WTC11 (cell line): ENCODE results near the gene AGAP3. TPM values are rescaled to one million over a fixed set of nuclear protein-coding genes. Genes with fewer than 3 reads are reported as not detected.
A peak's percentile ranks its signal among the peaks of the same experiment; 100 is the strongest.

Source experiments
- ATAC-seq: fragments of 200-7000 bp; cut with Tn5 transposase; 2 replicates; pipeline ENCODE4 v1.10.0; 2021; ENCODE audit warnings: mild to moderate bottlenecking, moderate library complexity
- CTCF ChIA-PET: fragments of 300-600 bp; sonication (Branson Sonifier 250); formaldehyde crosslinking; loops from one replicate; lab custom pipeline; 2021; ENCODE audit warnings: antibody characterized with exemption; lab: Charles Lee
- POLR2A ChIA-PET: fragments of 350-600 bp; sonication (Branson Sonifier 250); formaldehyde crosslinking; loops from one replicate; lab custom pipeline; 2021; ENCODE audit warnings: antibody characterized with exemption; lab: Charles Lee
- DNase-seq: peaks from one replicate; pipeline ENCODE4 v3.0.0; 2021; ENCODE audit warnings: low spot score
- H3K27ac Mint-ChIP-seq: 2 replicates; pipeline ENCODE4 v1.8.0; 2021; ENCODE audit warnings: mixed read lengths
- H3K27me3 Mint-ChIP-seq: 2 replicates; pipeline ENCODE4 v1.8.0; 2021; ENCODE audit warnings: low read depth, mild to moderate bottlenecking, moderate library complexity, mixed read lengths
- H3K36me3 Mint-ChIP-seq: 2 replicates; pipeline ENCODE4 v1.8.0; 2021; ENCODE audit warnings: mixed read lengths
- H3K4me1 Mint-ChIP-seq: 2 replicates; pipeline ENCODE4 v1.8.0; 2022; ENCODE audit warnings: mixed read lengths
- H3K4me3 Mint-ChIP-seq: 2 replicates; pipeline ENCODE4 v1.8.0; 2021; ENCODE audit warnings: mild to moderate bottlenecking, moderate library complexity, mixed read lengths
- H3K9me3 Mint-ChIP-seq: 2 replicates; pipeline ENCODE4 v1.8.0; 2021; ENCODE audit warnings: mixed read lengths
- ELF4 ChIP-seq: sonication (generic); formaldehyde crosslinking; IDR thresholded peaks from 2 replicates; pipeline ENCODE4 v1.8.1; 2022; ENCODE audit warnings: low read depth, mild to moderate bottlenecking, moderate library complexity, missing genetic modification reagents
- EMX1 ChIP-seq: fragments of 250-450 bp; sonication (Bioruptor Pico); IDR thresholded peaks from 2 replicates; pipeline ENCODE4 v1.8.0; 2021; ENCODE audit warnings: mild to moderate bottlenecking
- ESRRA ChIP-seq: sonication (generic); formaldehyde crosslinking; IDR thresholded peaks from 2 replicates; pipeline ENCODE4 v1.8.1; 2022; ENCODE audit warnings: mild to moderate bottlenecking, missing genetic modification reagents, borderline replicate concordance
- FOXJ3 ChIP-seq: sonication (generic); formaldehyde crosslinking; IDR thresholded peaks from 2 replicates; pipeline ENCODE4 v1.9.0; 2021; ENCODE audit warnings: missing genetic modification reagents, mild to moderate bottlenecking, borderline replicate concordance
- GRHL2 ChIP-seq: fragments of 250-450 bp; sonication (Bioruptor Pico); IDR thresholded peaks from 2 replicates; pipeline ENCODE4 v1.8.0; 2022; ENCODE audit warnings: mild to moderate bottlenecking, moderate library complexity; ENCODE audit not compliant: insufficient replicate concordance, severe bottlenecking
- GTF2I ChIP-seq: fragments of 250-450 bp; sonication (Bioruptor Pico); conservative IDR thresholded peaks from 2 replicates; pipeline ENCODE4 v1.4.0; 2021; ENCODE audit warnings: mild to moderate bottlenecking
- IRF2 ChIP-seq: sonication (generic); formaldehyde crosslinking; IDR thresholded peaks from 2 replicates; pipeline ENCODE4 v1.8.0; 2022; ENCODE audit warnings: low read depth, missing genetic modification reagents, borderline replicate concordance
- JUN ChIP-seq: sonication (generic); formaldehyde crosslinking; IDR thresholded peaks from 2 replicates; pipeline ENCODE4 v1.8.0; 2023; ENCODE audit warnings: mild to moderate bottlenecking, missing genetic modification reagents
- MXD4 ChIP-seq: fragments of 250-450 bp; sonication (Bioruptor Pico); IDR thresholded peaks from 2 replicates; pipeline ENCODE4 v1.8.0; 2021; ENCODE audit warnings: mild to moderate bottlenecking, moderate library complexity, borderline replicate concordance
- SOX15 ChIP-seq: fragments of 250-450 bp; sonication (Bioruptor Pico); IDR thresholded peaks from 2 replicates; pipeline ENCODE4 v1.9.0; 2021; ENCODE audit warnings: mild to moderate bottlenecking
- TEAD1 ChIP-seq: sonication (generic); formaldehyde crosslinking; IDR thresholded peaks from 2 replicates; pipeline ENCODE4 v1.8.0; 2022; ENCODE audit warnings: mild to moderate bottlenecking, missing genetic modification reagents
- ZNF219 ChIP-seq: sonication (generic); formaldehyde crosslinking; IDR thresholded peaks from 2 replicates; pipeline ENCODE4 v1.8.0; 2023; ENCODE audit warnings: missing genetic modification reagents, mild to moderate bottlenecking, borderline replicate concordance
- ZNF671 ChIP-seq: fragments of 250-450 bp; sonication (Bioruptor Pico); IDR thresholded peaks from 2 replicates; pipeline ENCODE4 v1.8.0; 2021; ENCODE audit warnings: mild to moderate bottlenecking
- total RNA-seq: library from RNA; stranded (reverse); gene quantifications from 3 replicates; pipeline ENCODE4 v1.2.3, GENCODE V29; 2021
- TF ChIP-seq, protein P1 (sequence below): fragments of 250-450 bp; sonication (Bioruptor Pico); IDR thresholded peaks from 2 replicates; pipeline ENCODE4 v1.9.0; 2021; ENCODE audit warnings: moderate library complexity, mild to moderate bottlenecking, inconsistent platforms, borderline replicate concordance
- TF ChIP-seq, protein P2 (sequence below): sonication (generic); formaldehyde crosslinking; conservative IDR thresholded peaks from 2 replicates; pipeline ENCODE4 v1.8.1; 2022; ENCODE audit warnings: mild to moderate bottlenecking, missing genetic modification reagents
- TF ChIP-seq, protein P3 (sequence below): fragments of 250-450 bp; sonication (Bioruptor Pico); IDR thresholded peaks from 2 replicates; pipeline ENCODE4 v1.8.0; 2021; ENCODE audit warnings: mild to moderate bottlenecking
- TF ChIP-seq, protein P4 (sequence below): sonication (generic); formaldehyde crosslinking; IDR thresholded peaks from 2 replicates; pipeline ENCODE4 v1.8.0; 2022; ENCODE audit warnings: mild to moderate bottlenecking, missing genetic modification reagents
- TF ChIP-seq, protein P5 (sequence below): sonication (generic); formaldehyde crosslinking; IDR thresholded peaks from 2 replicates; pipeline ENCODE4 v1.8.0; 2023; ENCODE audit warnings: missing genetic modification reagents, mild to moderate bottlenecking, borderline replicate concordance
- TF ChIP-seq, protein P6 (sequence below): sonication (generic); formaldehyde crosslinking; IDR thresholded peaks from 2 replicates; pipeline ENCODE4 v1.8.1; 2023; ENCODE audit warnings: mild to moderate bottlenecking, missing genetic modification reagents, moderate library complexity
- TF ChIP-seq, protein P7 (sequence below): sonication (generic); formaldehyde crosslinking; IDR thresholded peaks from 2 replicates; pipeline ENCODE4 v1.8.1; 2023; ENCODE audit warnings: mild to moderate bottlenecking, missing genetic modification reagents, borderline replicate concordance

AGAP3 gene
- total RNA-seq, 1 experiment from 2014 or later, result 163 TPM

DNA sequence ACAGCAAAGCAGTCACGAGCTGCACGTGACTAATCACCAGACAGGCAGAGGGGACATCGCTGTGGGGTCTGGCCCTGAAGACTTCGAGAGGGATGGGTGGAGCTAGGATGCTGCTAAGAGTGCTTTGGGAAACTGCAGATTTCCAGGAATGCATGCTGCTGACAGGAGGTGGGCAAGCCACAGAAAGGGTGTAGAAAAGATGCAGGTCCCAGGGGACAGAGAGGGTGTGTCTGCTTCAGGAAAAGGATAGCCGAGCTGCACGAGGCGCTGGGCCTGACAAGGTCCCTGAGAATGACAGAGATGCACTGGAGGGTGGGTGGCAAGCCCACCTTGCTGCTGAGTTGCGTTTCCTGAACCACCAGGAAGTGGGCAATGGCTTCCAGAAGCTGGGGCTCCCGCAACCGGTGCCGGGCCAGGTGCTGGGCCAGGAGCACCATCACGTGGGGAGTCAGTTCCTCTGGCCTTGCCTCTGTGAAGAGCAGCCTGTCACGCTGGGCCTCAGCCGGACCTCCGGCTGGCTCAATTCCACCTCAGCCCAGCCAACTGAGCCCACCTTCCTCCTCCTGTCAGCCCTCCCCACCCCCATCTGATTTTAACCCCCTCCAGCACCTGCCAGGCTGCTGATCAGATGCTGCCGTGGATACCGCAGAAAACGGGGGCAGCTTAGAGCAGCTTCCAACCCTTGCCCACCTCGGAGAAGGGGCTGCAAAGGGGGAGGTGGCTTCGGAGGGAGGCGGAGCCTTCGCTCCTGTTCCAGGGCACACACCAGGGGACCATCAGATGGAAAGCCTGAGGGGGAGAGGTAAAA lies 7.8 kb upstream of the AGAP3 start:
- no peak for TF ChIP-seq ESRRA (CRISPR knock-in tag)
- TF ChIP-seq TEAD1 (CRISPR knock-in tag), result no peak
- no peak for TF ChIP-seq IRF2 (CRISPR knock-in tag)
- TF ChIP-seq, protein P1, sequence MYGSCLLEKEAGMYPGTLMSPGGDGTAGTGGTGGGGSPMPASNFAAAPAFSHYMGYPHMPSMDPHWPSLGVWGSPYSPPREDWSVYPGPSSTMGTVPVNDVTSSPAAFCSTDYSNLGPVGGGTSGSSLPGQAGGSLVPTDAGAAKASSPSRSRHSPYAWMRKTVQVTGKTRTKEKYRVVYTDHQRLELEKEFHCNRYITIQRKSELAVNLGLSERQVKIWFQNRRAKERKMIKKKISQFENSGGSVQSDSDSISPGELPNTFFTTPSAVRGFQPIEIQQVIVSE (CRISPR knock-in tag), result no peak
- no peak for TF ChIP-seq JUN (CRISPR knock-in tag)
- no peak for TF ChIP-seq GTF2I (CRISPR knock-in tag)
- TF ChIP-seq, protein P2, sequence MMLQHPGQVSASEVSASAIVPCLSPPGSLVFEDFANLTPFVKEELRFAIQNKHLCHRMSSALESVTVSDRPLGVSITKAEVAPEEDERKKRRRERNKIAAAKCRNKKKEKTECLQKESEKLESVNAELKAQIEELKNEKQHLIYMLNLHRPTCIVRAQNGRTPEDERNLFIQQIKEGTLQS (CRISPR knock-in tag), result no peak
- TF ChIP-seq SOX15 (CRISPR knock-in tag), result no peak
- no peak for TF ChIP-seq MXD4 (CRISPR knock-in tag)
- no peak for TF ChIP-seq EMX1 (CRISPR knock-in tag)
- TF ChIP-seq, protein P3, sequence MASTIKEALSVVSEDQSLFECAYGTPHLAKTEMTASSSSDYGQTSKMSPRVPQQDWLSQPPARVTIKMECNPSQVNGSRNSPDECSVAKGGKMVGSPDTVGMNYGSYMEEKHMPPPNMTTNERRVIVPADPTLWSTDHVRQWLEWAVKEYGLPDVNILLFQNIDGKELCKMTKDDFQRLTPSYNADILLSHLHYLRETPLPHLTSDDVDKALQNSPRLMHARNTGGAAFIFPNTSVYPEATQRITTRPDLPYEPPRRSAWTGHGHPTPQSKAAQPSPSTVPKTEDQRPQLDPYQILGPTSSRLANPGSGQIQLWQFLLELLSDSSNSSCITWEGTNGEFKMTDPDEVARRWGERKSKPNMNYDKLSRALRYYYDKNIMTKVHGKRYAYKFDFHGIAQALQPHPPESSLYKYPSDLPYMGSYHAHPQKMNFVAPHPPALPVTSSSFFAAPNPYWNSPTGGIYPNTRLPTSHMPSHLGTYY (CRISPR knock-in tag), result no peak
- TF ChIP-seq, protein P4, sequence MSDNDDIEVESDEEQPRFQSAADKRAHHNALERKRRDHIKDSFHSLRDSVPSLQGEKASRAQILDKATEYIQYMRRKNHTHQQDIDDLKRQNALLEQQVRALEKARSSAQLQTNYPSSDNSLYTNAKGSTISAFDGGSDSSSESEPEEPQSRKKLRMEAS (CRISPR knock-in tag), result no peak
- TF ChIP-seq ZNF671, result no peak

DNA sequence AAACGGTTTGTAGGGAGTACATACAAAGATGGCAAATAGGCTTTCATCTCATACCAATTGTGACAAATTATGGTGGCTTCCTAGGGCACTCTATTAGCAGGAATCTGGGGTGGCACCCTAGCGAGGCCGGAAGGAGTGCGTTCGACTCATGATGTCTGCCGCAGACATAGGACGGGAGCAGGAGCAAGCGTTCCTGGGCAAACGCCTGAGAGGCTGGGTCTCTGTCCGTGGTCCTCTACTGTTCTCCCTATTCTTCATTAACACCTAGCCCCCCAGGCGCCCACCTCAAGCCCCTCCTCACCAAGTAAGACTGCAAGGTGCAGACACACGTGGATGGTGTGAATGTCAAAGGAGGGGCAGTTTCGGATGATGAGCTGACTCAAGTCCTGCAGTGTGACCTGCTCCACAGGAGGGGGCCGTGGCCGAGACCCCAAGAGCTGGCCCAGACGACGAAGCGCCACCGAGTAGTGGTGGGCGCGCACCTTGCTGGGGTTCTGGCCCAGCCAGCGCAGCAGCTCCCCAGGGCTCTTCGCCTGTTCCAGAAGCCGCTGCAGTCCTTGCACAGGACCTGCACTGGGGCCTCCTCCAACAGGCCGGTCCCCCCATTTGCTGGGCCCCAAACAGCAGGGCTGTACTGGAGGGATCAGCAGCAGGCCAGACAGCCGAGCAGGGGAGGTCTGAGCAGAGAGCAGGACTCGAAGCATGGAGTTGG lies 6.9 kb upstream of the AGAP3 start:
- peak overlapping the region; percentile 31 for H3K27ac Mint-ChIP-seq
- no peaks in the 10 kb centered on the region for H3K27me3 Mint-ChIP-seq
- ChIA-PET CTCF (interaction anchor here (1.1 to 4.8 kb wide), 5 partner anchors 17 to 51 kb away, joined by 3 to 64 read pairs (median 8); partner anchors contain the start of gene ABCB8), POLR2A (no interaction called here)
- H3K4me3 Mint-ChIP-seq, result peak overlapping the region; percentile 80
- peaks cover 37% of the 10 kb centered on the region for H3K4me1 Mint-ChIP-seq
- DNase-seq, result no peak
- ATAC-seq, result no peak
- peaks cover 14% of the 10 kb centered on the region for H3K36me3 Mint-ChIP-seq
- no peaks in the 10 kb centered on the region for H3K9me3 Mint-ChIP-seq
- TF ChIP-seq, protein P5, sequence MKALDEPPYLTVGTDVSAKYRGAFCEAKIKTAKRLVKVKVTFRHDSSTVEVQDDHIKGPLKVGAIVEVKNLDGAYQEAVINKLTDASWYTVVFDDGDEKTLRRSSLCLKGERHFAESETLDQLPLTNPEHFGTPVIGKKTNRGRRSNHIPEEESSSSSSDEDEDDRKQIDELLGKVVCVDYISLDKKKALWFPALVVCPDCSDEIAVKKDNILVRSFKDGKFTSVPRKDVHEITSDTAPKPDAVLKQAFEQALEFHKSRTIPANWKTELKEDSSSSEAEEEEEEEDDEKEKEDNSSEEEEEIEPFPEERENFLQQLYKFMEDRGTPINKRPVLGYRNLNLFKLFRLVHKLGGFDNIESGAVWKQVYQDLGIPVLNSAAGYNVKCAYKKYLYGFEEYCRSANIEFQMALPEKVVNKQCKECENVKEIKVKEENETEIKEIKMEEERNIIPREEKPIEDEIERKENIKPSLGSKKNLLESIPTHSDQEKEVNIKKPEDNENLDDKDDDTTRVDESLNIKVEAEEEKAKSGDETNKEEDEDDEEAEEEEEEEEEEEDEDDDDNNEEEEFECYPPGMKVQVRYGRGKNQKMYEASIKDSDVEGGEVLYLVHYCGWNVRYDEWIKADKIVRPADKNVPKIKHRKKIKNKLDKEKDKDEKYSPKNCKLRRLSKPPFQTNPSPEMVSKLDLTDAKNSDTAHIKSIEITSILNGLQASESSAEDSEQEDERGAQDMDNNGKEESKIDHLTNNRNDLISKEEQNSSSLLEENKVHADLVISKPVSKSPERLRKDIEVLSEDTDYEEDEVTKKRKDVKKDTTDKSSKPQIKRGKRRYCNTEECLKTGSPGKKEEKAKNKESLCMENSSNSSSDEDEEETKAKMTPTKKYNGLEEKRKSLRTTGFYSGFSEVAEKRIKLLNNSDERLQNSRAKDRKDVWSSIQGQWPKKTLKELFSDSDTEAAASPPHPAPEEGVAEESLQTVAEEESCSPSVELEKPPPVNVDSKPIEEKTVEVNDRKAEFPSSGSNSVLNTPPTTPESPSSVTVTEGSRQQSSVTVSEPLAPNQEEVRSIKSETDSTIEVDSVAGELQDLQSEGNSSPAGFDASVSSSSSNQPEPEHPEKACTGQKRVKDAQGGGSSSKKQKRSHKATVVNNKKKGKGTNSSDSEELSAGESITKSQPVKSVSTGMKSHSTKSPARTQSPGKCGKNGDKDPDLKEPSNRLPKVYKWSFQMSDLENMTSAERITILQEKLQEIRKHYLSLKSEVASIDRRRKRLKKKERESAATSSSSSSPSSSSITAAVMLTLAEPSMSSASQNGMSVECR (CRISPR knock-in tag), result no peak
- TF ChIP-seq ELF4 (CRISPR knock-in tag) (no peak), TEAD1 (CRISPR knock-in tag) (no peak), IRF2 (CRISPR knock-in tag) (no peak), FOXJ3 (CRISPR knock-in tag) (no peak), ZNF219 (CRISPR knock-in tag) (no peak), GRHL2 (CRISPR knock-in tag) (no peak)
- TF ChIP-seq, protein P6, sequence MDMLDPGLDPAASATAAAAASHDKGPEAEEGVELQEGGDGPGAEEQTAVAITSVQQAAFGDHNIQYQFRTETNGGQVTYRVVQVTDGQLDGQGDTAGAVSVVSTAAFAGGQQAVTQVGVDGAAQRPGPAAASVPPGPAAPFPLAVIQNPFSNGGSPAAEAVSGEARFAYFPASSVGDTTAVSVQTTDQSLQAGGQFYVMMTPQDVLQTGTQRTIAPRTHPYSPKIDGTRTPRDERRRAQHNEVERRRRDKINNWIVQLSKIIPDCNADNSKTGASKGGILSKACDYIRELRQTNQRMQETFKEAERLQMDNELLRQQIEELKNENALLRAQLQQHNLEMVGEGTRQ (CRISPR knock-in tag), result no peak
- TF ChIP-seq, protein P7, sequence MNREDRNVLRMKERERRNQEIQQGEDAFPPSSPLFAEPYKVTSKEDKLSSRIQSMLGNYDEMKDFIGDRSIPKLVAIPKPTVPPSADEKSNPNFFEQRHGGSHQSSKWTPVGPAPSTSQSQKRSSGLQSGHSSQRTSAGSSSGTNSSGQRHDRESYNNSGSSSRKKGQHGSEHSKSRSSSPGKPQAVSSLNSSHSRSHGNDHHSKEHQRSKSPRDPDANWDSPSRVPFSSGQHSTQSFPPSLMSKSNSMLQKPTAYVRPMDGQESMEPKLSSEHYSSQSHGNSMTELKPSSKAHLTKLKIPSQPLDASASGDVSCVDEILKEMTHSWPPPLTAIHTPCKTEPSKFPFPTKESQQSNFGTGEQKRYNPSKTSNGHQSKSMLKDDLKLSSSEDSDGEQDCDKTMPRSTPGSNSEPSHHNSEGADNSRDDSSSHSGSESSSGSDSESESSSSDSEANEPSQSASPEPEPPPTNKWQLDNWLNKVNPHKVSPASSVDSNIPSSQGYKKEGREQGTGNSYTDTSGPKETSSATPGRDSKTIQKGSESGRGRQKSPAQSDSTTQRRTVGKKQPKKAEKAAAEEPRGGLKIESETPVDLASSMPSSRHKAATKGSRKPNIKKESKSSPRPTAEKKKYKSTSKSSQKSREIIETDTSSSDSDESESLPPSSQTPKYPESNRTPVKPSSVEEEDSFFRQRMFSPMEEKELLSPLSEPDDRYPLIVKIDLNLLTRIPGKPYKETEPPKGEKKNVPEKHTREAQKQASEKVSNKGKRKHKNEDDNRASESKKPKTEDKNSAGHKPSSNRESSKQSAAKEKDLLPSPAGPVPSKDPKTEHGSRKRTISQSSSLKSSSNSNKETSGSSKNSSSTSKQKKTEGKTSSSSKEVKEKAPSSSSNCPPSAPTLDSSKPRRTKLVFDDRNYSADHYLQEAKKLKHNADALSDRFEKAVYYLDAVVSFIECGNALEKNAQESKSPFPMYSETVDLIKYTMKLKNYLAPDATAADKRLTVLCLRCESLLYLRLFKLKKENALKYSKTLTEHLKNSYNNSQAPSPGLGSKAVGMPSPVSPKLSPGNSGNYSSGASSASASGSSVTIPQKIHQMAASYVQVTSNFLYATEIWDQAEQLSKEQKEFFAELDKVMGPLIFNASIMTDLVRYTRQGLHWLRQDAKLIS (CRISPR knock-in tag), result no peak

More for the DNA sequence above, 7.8 kb upstream of the AGAP3 start:
- H3K27me3 Mint-ChIP-seq, result no peaks in the 10 kb centered on the region
- H3K4me1 Mint-ChIP-seq, result peaks cover 37% of the 10 kb centered on the region
- peak overlapping the region; percentile 80 for H3K4me3 Mint-ChIP-seq
- H3K36me3 Mint-ChIP-seq, result peaks cover 20% of the 10 kb centered on the region
- peak; percentile 12 for ATAC-seq
- peak; percentile 62 for DNase-seq
- ChIA-PET CTCF (interaction anchor here (0.6 to 4.8 kb wide), 10 partner anchors 7 to 50 kb away, joined by 3 to 64 read pairs (median 6); partner anchors contain the start of genes ABCB8 and AGAP3), POLR2A (interaction anchor here (1.1 to 2.2 kb wide), 2 partner anchors 9 to 16 kb away, joined by 4 to 13 read pairs; no protein-coding TSS in a partner anchor)
- peak overlapping the region; percentile 31 for H3K27ac Mint-ChIP-seq
- H3K9me3 Mint-ChIP-seq, result no peaks in the 10 kb centered on the region
